Activated CD4-positive, CD25-positive, alpha-beta regulatory T cell treated with anti-CD3 and anti-CD28 coated beads, Interleukin-2, amount 50 U/mL, for 16 hours (primary cell): Measurements from ENCODE around the gene CHST6.
"Not testable (repeated sequence)": the region's sequence is repeated elsewhere in the genome, so short reads cannot be mapped to it uniquely, and the experiment has no call there.

ENCODE experiments used
- DNase-seq: peaks from one replicate; pipeline ENCODE4 v3.0.0-alpha.2; 2020; ENCODE audit warnings: low read depth, low spot score

CHST6 gene

DNA sequence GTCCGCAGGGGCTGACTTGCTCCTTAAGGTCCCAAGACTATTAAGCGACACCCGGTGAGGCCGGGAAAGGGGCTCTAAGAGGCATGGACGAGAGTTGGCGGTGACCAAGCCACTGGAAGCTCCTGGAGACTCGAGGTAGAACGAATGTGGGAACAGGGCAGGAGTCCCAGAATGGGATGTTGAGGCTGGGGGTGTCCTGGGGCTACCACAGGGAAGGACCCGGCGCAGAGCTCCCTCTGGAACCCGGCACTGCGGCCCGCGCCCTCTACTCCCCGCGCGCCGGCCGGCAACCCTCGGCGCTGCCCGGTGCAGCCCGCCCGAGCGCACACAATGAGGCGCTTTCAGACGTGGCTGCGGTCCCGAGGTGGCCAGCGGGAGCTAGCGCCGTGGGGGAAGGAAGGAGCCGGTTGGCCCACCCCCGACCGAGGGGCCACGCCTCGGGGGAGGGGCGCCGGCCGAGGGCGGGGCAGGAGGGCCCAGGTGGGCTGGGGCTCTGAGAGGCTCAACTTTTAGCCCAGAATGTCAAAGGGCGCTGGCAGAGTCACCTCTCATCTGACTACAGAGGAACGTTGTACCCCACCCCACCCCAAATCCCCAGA, at the start of gene CHST6:
CHST6 (minus strand) TSS at position 366 of the 599 bp plus-strand sequence. CDS start 15,613 bp downstream, outside the sequence.
- no peak for DNase-seq

- not testable (repeated sequence) for DNase-seq
Observed at GRCh38 chr16:75542462-75542861, 47.2 kb upstream of the CHST6 start.

GRCh38 chr16:75541236-75541635, 46.0 kb upstream of the CHST6 start:
- DNase-seq = no peak

DNA sequence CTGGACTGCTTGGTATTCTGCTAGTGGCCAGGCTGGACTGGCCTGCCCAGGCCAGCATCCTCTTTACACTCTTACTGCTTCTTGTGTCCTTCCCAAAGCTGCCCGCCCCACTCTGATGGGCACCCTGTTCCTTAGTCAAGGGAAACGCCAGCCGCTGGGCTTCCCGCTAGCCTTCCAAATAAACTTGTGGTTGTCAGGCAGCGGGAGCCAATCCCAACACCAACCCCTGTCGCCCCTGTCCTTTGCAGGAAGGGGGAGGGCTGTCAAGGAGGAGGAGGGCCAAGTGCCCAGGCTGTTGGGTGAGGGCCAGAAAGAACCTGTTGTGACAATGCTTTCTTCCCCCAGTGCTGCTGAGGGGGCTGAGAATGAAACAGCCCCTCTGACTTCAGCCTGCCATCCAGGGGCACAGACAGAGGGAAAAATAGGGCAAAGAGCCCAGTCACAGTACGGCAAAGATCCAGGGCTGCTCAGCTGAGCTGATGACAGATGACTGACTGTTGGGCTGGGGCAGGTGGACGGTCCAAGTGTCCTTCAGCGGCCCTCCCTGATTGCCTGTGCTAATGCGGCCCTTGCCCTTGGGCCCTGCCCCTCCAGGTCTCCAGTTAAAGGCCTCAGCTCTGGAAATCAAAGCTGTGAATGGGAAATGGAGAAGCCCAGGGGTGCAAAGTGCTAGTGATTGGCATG, 43.8 kb upstream of the CHST6 start:
- DNase-seq = not testable (repeated sequence)

DNA sequence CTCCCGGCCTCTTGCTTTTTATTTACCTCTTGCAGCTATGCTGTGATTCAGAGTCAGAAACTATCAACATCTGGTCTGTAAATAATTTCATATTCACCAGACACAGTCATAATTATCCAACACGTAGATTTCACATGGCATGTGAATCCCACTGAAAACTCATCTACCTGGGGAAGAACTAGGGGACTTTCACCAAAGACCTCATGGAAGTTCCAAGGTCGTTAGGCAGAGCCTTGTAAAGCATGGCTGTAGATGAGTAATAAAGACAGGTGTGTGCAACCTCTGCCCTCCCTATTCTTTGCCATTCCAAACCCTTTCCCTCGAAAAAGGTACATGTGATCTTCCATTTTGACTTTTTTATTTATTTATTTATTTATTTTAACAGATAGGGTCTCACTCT, 42.5 kb upstream of the CHST6 start:
- DNase-seq = no peak

DNA sequence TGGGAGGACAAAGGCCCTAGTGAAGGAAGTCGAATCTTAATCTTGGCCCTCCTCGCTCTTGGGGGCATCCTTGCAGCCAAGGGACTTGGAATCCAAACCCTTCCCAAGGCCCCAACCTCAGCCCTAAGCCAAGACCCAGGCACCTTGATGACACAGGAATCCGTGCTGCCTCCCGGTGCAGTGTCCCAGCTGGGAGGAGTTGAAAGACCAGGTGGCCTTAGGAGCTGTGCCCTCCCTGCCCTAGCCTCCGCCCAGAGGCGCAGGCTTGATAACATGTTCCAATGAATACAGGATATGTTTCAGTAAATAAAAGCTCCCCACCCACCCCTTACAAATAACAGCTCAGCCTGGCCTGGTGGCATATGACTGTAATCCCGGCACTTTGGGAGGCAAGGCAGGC, 40.7 kb upstream of the CHST6 start, which contains the start of gene CHST5:
CHST5 (minus strand) TSS at position 208 of the 400 bp plus-strand sequence. CDS start 5,724 bp downstream, outside the sequence.
- DNase-seq = no peak

DNA sequence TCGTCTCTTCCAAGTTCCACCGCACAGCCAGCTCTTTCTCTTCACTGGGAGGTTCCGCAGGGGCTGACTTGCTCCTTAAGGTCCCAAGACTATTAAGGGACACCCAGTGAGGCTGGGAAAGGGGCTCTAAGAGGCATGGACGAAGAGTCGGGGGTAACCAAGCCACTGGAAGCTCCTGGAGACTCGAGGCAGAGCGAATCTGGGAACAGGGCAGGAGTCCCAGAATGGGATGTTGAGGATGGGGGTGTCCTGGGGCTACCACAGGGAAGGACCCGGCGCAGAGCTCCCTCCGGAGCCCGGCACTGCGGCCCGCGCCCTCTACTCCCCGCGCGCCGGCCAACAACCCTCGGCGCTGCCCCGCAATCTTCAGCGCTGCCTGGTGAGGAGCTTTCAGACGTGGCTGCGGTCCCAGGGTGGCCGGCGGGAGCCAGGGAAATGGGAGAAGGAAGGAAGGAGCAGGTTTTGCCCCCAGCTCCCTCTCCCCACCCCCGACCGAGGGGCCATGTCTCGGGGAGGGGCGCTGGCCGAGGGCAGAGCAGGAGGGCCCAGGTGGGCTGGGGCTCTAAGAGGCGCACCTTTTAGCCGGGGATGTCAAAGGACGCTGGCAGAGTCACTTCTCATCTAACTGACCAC, 40.1 kb upstream of the CHST6 start:
- DNase-seq = no peak

GRCh38 chr16:75534560-75535205, 39.4 kb upstream of the CHST6 start:
- DNase-seq = no peak

DNA sequence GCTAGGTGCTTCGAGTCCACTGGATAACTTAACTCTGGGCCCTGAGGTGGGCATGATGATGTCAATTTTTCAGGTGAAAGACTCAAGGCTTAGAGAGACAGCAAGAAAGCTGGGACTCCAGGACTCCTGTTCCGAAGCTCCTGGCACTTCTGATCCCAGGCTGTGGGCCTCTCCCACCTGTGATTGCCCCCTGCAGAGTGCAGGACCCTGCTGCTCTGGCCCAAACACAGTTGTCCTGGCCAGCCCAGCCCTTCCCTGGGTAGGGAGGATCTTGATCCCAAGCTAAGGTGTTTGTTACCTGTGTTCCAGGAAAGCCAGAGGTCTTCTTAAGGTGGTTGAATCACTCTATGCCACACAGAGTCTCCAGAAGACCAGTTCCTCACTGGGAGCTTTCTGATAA, 37.5 kb upstream of the CHST6 start:
- no peak for DNase-seq

DNA sequence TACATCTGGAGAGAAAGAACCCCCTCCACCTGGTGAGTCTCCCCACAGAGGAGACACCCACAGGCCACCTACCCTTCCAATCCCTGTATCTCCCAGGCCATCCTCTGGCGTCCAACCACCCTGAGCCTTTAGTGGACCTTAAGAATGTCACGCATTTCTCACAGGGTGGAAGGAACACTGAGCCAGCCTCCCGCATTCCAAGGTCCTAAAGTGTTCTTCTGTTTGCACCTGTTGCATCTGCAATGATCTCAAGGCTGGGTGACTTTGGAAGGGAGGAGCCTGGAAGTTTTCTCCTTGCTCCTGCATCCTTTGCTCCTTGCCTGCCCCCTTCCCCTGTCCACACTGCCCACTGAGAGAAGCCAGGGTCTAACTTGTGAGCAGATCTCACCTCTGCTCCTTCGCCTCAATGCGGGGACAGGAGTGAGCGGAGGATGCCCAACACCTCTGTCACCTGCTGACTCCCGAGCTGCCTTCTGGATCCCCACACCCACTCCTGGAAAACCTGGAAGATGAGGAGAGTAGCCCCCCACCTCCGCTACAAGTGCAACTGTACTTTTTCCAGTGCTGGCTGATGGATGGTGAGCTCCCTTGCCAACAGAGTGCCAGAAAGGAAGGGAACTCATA, 37.0 kb upstream of the CHST6 start:
- no peak for DNase-seq

DNA sequence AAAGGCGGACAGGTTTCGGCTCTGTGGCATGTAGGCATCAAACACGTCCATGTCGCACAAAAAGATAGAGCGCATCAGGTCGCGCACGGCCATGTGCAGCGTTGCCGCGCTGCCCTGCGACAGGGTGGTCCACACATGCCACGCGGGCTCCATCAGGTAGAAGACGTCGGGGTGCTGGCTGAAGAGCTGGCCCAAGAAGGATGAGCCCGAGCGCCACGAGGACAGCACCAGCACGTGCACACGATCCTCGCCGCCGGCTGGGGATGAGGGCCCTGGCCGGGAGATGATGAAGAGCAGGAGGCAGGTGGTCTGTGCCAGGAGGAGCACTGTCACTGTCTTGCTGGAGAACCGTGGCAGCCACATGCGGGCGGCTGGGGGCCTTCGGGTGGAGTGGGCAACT, 34.7 kb upstream of the CHST6 start:
- no peak for DNase-seq

GRCh38 chr16:75529056-75529905, 34.0 kb upstream of the CHST6 start:
- no peak for DNase-seq

- no peak for DNase-seq
Observed at GRCh38 chr16:75527825-75528299, 32.6 kb upstream of the CHST6 start.

- no peak for DNase-seq
Observed at GRCh38 chr16:75526032-75526790, 31.0 kb upstream of the CHST6 start.

DNA sequence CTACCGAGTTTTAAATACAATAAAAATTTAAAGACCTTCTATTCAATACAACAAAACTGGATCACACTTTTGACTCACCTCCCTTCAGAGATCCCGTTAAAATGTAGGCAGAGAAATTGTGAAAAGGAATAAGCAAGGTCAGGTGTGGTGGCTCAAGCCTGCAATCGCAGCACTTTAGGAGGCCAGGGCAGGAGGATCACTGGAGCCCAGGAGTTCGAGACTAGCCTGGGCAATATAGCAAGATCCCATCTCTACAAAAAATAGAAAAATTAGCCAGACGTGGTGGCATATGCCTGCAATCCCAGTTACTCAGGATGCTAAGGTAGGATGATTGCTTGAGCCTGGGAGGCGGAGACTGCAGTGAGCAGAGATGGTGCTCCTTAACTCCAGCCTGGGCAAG, 23.9 kb upstream of the CHST6 start:
- no peak for DNase-seq

DNA sequence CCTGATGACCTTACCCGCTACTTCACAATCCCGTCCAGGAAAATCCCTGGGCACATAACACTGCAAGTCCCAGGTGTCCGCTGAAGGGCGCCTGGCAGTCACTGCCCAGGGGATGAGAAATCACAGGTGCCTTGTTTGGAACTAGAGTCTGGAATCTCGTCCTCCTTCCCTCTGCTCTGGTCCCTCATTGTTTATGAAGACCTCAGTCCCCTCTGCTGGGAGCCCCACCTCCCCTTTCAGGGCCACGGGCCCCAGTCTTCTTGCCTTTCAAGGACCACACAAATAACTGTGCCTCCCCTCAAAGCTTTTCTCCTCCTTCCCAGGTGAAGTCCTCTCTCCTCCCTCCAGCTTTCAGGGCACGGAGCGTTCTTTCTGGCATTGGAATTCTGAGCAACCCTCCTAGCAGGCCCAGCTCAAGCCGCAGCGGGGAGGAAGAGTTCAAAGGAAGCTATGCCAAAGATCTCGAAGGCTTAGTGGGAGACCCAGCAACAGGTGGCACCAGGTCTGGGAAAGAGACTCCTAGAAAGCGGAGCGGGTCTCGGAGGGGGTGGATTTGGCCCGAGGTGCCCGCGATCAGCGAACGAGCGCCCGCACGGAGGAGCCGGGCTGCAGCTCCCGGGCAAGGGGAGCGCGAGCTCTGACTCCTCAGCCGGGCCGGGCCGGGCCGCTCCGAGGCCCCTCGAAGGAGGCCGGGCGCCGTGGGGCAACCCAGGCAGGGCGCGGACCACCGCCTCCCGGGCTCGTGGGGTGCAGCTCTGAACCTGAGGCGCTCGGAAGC, 21.1 kb upstream of the CHST6 start:
- not testable (repeated sequence) for DNase-seq

DNA sequence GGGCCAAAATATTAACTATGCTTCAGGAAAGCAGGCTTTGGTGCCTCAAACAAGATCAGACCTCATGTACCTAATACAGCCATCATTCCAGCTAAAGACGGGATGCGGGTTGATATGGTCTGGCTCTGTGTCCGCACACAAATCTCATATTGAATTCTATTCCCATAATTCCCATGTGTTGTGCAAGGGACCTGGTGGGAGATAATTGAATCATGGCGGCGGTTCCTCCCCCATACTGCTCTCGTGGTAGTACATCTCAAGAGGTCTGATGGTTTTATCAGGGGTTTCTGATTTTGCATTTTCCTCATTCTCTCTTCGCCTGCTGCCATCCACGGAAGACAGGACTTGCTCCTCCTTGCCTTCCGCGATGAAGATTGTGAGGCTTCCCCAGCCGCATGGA, 19.1 kb upstream of the CHST6 start:
- no peak for DNase-seq

DNA sequence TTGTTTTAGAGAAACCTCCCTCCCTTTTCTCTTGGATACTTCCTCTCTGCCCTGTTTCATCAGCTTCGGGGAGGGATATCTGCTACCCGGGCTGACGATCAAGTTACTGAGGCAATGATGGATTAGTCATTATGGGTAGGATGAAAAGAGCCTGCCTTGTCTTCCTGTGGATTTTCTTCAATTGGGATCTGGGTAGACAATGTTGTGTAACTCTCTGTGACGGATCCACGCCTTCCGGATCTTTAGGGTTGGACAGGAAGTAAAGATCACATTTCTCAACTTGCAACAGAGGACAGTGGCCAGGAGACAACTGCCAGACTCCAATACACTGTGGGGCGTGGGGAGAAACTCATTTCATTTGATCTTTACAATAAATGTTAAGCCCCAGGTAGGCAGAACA, 11.3 kb upstream of the CHST6 start:
- DNase-seq = no peak

- no peak for DNase-seq
Observed at GRCh38 chr16:75506107-75506506, 10.9 kb upstream of the CHST6 start.
